Measurements from ENCODE around the gene TOMM6. TPM values are rescaled to one million over a fixed set of nuclear protein-coding genes. Genes with fewer than 3 reads are reported as not detected.

The TOMM6 gene
- total RNA-seq, 1 experiment from 2014 or later: 292 TPM

- POLR2A ChIA-PET: no interaction called here
- H3K9me3 ChIP-seq (ENCODE audit: control insufficient read depth in 1 of 2, insufficient read depth in 1 of 2, low read depth in 1 of 2, low read length in 2 of 2): no peaks in the 10 kb centered on the region
- intact Hi-C loops (cut with micrococcal nuclease): no loop called here
- H3K79me2 ChIP-seq (ENCODE audit: insufficient read depth, low read length): no peaks in the 10 kb centered on the region
- H3K9ac ChIP-seq (ENCODE audit: low read length): no peak overlapping the region
- no peaks in the 10 kb centered on the region for H4K20me1 ChIP-seq (ENCODE audit: insufficient read depth)
- peaks cover 6 to 19% of the 10 kb centered on the region in 2 experiments; a peak in 3 of 4 replicates for H3K4me1 ChIP-seq (ENCODE audit: control insufficient read depth in 1 of 2, insufficient read depth in 2 of 2, low read length in 2 of 2)
- no peak overlapping the region for H2AFZ ChIP-seq (ENCODE audit: low read depth, low read length, poor library complexity, severe bottlenecking)
- no peaks in the 10 kb centered on the region for H3K36me3 ChIP-seq (ENCODE audit: control insufficient read depth in 1 of 2, insufficient read depth in 2 of 2, low read length in 2 of 2)
- H3K27me3 ChIP-seq (ENCODE audit: insufficient read depth, low read length): no peaks in the 10 kb centered on the region
- no peak for TF ChIP-seq CTCF (IDR thresholded peaks at IDR 0.05 in 2 of 3, conservative IDR thresholded peaks at IDR 0.05 in 1 of 3; ENCODE audit: borderline replicate concordance in 1 of 3, insufficient read depth in 1 of 3, low read depth in 2 of 3, low read length in 2 of 3)
- TF ChIP-seq RAD21 (IDR thresholded peaks at IDR 0.05; ENCODE audit: low read depth): no peak
- TF ChIP-seq FOSL1 (IDR thresholded peaks at IDR 0.05; ENCODE audit: low read depth): no peak
- no peak for TF ChIP-seq EGR1 (IDR thresholded peaks at IDR 0.05; ENCODE audit: low read depth)
- TF ChIP-seq EZH2phosphoT487 (IDR thresholded peaks at IDR 0.05; ENCODE audit: borderline replicate concordance): no peak
- TF ChIP-seq, protein P1, sequence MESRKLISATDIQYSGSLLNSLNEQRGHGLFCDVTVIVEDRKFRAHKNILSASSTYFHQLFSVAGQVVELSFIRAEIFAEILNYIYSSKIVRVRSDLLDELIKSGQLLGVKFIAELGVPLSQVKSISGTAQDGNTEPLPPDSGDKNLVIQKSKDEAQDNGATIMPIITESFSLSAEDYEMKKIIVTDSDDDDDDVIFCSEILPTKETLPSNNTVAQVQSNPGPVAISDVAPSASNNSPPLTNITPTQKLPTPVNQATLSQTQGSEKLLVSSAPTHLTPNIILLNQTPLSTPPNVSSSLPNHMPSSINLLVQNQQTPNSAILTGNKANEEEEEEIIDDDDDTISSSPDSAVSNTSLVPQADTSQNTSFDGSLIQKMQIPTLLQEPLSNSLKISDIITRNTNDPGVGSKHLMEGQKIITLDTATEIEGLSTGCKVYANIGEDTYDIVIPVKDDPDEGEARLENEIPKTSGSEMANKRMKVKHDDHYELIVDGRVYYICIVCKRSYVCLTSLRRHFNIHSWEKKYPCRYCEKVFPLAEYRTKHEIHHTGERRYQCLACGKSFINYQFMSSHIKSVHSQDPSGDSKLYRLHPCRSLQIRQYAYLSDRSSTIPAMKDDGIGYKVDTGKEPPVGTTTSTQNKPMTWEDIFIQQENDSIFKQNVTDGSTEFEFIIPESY (IDR thresholded peaks at IDR 0.05; ENCODE audit: extremely low read depth, insufficient replicate concordance, low read length): no peak
- no peak for TF ChIP-seq POLR2AphosphoS5 (IDR thresholded peaks at IDR 0.05; ENCODE audit: low read depth, low read length)
- no peak for TF ChIP-seq TCF7L2 (IDR thresholded peaks at IDR 0.05; ENCODE audit: borderline replicate concordance, extremely low read depth, insufficient read depth, insufficient read length)
- no peak for TF ChIP-seq SIN3A (IDR thresholded peaks at IDR 0.05; ENCODE audit: low read depth)
- no peak for TF ChIP-seq EZH2 (IDR thresholded peaks at IDR 0.05)
- TF ChIP-seq ZNF274 (IDR thresholded peaks at IDR 0.05; ENCODE audit: low read depth, low read length): no peak
- no peak for TF ChIP-seq SRF (IDR thresholded peaks at IDR 0.05; ENCODE audit: low read depth)
- RAD21 ChIA-PET (ENCODE audit: low non-redundant PET in 1 of 2, low total read pairs in 2 of 2, uncharacterized antibody in 2 of 2, unreplicated experiment in 2 of 2): no interaction called here
- no peak overlapping the region for H3K4me3 ChIP-seq (replicated peaks in 1 of 2; ENCODE audit: low read depth in 1 of 2, low read length in 2 of 2)
- no peaks in the 10 kb centered on the region for H3K9me2 ChIP-seq (ENCODE audit: insufficient read depth)
- CTCF ChIA-PET: no interaction called here
- no peak overlapping the region for H3K4me2 ChIP-seq (ENCODE audit: low read length)
- ATAC-seq: no peak
- no TSS peak for BruUV-seq (replicated peaks)
- H3K27ac ChIP-seq (ENCODE audit: low read depth, low read length): no peak overlapping the region
- no peak for DNase-seq (ENCODE audit: low read depth, low spot score)
Measured at GRCh38 chr6:41744236-41744787, 43.2 kb upstream of the TOMM6 start.
